Measurements from ENCODE around the gene LAGE3. TPM values are rescaled to one million over a fixed set of nuclear protein-coding genes. Genes with fewer than 3 reads are reported as not detected.

LAGE3 gene
- total and polyA plus RNA-seq, 5 experiments from 2014 or later: 18.6 to 81.8 (median 62.6) TPM

DNA sequence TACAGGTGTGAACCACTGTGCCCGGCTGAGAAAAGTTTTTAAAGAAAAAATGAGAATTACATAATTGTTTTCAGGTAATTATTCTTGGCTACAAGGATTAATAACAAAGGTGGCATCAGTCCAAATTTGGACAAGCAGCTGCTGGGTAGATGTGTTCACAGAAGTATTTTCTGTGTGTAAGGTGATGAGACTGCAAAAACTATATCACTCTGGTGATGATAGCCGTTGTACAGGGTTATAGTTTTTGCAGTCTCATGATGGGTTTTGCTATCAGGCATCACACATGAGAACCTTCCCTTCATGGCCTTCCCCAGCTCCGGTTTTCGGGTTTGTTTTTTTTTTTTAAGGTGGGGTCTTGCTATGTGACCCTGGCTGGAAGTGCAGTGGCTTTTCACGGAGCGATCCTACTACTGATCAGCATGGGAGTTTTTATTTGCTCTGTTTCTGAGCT, 16.4 kb upstream of the LAGE3 start:
- POLR2A ChIA-PET: interaction anchor here (1.3 kb wide), 1 partner anchor 97 kb away, joined by 5 read pairs; the partner anchor contains the start of gene RPL10
- Mint-ChIP-seq H3K4me3 (no peak overlapping the region), H3K9me3 (no peaks in the 10 kb centered on the region), H3K4me1 (peaks cover 0 to 7% (median 0%) of the 10 kb centered on the region in 4 donors), H3K27me3 (no peaks in the 10 kb centered on the region), H3K36me3 (no peaks in the 10 kb centered on the region), H3K27ac (no peak overlapping the region)
- ATAC-seq: no peak
- no peak for DNase-seq

DNA sequence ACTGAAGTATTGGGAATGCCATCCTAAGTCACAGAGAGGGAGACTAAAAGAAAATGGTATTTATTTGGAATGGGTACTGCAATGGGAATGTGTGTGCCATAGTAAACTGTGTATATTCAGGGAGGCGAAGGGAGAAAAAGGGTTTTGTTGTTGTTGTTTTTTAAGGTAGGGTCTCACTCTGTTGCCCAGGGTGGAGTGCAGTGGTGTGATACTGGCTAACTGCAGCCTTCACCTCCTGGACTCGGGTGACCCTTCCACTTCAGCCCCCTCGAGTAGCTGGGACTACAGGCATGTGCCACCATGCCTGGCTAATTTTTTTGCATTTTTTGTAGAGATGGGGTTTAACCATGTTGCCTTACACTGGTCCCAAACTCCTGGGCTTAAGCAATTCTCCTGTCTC, 15.6 kb upstream of the LAGE3 start:
- no peak overlapping the region for H3K4me3 Mint-ChIP-seq
- no peaks in the 10 kb centered on the region for H3K27me3 Mint-ChIP-seq
- DNase-seq: no peak
- no peaks in the 10 kb centered on the region for H3K9me3 Mint-ChIP-seq
- ATAC-seq: no peak
- POLR2A ChIA-PET: interaction anchor here (1.3 kb wide), 1 partner anchor 96 kb away, joined by 5 read pairs; the partner anchor contains the start of gene RPL10
- no peaks in the 10 kb centered on the region for H3K36me3 Mint-ChIP-seq
- H3K4me1 Mint-ChIP-seq: peaks cover under 1 to 7% (median 2%) of the 10 kb centered on the region in 4 donors
- H3K27ac Mint-ChIP-seq: no peak overlapping the region

DNA sequence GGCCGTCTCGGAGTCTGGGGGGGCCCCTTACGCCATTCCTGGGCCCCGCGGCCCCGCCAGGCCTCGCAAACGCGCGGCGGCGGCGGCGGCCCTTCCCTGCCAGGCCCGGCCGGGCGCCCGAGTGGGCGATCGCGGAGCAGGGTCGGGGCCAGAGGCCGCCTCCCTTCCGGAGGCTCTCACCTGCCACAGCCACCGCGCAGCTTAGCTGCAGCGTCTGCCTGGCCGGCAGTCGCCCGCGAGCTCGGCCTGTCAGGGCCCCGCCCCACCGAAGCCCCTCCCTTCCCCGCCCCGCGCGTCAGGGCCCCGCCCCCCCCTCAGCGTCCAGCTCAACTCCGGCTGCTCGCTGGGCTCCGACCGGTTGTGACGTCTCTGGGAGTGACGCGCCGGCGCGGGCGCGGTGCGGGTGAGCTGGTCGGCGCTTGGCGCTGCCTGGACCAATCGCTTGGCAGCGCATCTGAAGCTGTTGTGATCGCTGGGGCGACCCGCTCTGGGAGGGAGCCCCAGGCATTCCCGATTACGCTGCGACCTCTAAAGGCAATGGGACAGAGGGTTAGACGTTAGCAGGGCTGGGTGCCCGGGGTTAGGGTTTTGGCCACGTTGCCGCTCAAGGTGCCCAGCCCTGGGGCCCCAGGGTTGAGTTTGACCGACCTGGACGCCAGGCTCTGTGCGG, 11.5 kb upstream of the LAGE3 start, which contains the start of gene SLC10A3:
Gene SLC10A3, minus strand, starts transcription at position 216 of the 670 bp plus-strand sequence. CDS start 1,689 bp downstream, outside the sequence.
- Mint-ChIP-seq H3K4me1 (peaks cover 4 to 30% (median 20%) of the 10 kb centered on the region in 4 donors), H3K9me3 (no peaks in the 10 kb centered on the region), H3K27ac (peak within 1 kb of the TSS; percentile 73 to 96 (median 94)), H3K27me3 (no peaks in the 10 kb centered on the region), H3K36me3 (peaks cover 0 to 8% (median 0%) of the 10 kb centered on the region in 3 donors), H3K4me3 (peak within 1 kb of the TSS; percentile 83 to 93 (median 87))
- peak; percentile 80 to 83 for ATAC-seq
- POLR2A ChIA-PET: interaction anchor here (0.6 to 9.4 kb wide), 24 partner anchors 9 to 519 kb away, joined by 3 to 102 read pairs (median 6); partner anchors contain the start of genes ATP6AP1, EMD, FAM3A and G6PD
- DNase-seq: peak; percentile 72 to 93 (median 81)

DNA sequence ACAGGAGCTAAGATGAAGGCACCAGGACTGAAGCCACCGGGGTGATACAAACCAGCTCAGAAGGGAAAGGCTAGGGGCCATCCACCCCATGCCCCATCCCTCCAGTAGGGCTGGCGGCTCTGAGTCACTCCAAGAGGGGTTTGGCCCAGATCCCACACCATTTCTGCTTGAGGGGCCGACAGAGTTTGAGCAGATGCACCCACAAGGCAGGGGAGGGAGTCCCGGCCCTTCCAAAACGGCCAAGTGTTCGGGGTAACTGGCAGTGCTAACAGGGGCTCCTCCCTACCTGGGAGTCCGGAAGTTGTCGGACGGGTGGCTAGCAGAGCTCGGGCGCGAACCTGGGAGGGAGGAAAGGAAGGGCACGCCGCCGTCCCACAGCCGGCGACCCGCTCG, 10.9 kb upstream of the LAGE3 start:
- Mint-ChIP-seq H3K4me3 (peak overlapping the region; percentile 82 to 91 (median 86)), H3K4me1 (peaks cover 4 to 34% (median 20%) of the 10 kb centered on the region in 4 donors), H3K9me3 (no peaks in the 10 kb centered on the region), H3K27ac (peak overlapping the region; percentile 73 to 95 (median 90)), H3K27me3 (no peaks in the 10 kb centered on the region), H3K36me3 (peaks cover 0 to 8% (median 0%) of the 10 kb centered on the region in 3 donors)
- peak in 1 of 10 donors; percentile 18 for DNase-seq
- POLR2A ChIA-PET: interaction anchor here (0.6 to 9.4 kb wide), 23 partner anchors 10 to 518 kb away, joined by 3 to 102 read pairs (median 5); partner anchors contain the start of genes ATP6AP1, EMD, FAM3A and G6PD
- ATAC-seq: peak; percentile 11 to 22

DNA sequence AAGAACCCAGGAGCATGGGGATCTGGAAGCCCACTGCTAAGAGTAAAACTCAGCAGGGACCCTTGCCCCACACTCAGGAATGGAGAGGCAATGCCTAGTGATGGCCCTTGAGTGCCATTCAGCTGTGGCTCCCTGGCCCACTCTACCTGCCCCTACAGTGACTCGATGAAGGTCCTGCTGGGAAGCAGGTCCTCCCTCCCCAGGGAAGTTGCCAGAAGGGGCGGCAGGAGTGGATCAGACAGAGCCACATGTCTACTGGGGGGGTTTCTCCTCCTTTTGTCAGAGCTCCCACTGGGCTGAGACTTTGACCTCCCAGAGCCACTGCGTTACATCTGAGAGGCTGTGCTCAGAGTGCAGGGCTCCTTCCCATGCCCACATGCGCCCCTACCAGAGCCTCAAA, 10.1 kb upstream of the LAGE3 start:
- Mint-ChIP-seq H3K9me3 (no peaks in the 10 kb centered on the region), H3K27ac (peak overlapping the region; percentile 73 to 95 (median 90)), H3K27me3 (no peaks in the 10 kb centered on the region), H3K4me3 (peak overlapping the region; percentile 82 to 91 (median 86)), H3K36me3 (peaks cover 0 to 8% (median 0%) of the 10 kb centered on the region in 3 donors), H3K4me1 (peaks cover 4 to 39% (median 23%) of the 10 kb centered on the region in 4 donors)
- no peak for ATAC-seq
- POLR2A ChIA-PET: interaction anchor here (0.9 to 9.4 kb wide), 8 partner anchors 9 to 517 kb away, joined by 3 to 102 read pairs (median 14); partner anchors contain the start of genes FAM3A, HCFC1, RPL10 and TMEM187
- DNase-seq: no peak

DNA sequence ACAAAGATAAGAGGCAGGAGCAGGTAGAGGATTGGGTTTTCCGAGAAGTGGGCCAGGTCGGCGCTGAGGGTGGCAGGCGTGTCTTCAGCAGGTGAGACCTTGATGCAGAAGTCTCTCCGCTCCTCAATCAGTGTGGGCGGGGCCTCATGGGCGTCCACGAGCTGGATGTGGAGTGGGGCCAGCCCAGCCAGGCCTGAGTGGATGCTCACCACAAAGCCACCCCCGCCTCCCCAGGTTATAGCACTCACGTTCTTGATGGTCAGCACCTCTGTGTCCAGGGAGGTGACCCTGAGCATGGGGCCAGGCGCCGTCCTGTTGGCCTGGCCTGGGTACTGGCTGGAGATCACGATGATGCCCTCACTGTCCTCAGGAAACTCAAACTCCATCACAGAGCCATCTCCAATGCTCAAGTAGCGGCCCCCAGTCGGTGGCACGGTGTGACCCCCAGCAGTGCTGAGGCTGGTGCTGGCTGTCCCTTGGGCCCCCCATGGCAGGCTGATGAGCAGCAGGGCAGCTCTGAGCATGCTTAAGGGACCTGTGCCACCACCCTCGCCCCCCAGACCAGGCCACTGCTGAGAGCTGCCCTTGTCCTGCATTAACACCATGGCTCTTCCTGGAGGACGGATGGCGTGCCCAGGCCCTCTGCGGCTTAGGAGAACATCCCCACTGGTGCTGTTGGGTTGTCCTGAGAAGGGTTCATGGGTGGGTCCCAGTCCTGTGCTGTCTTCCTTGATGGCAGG, 9.4 kb upstream of the LAGE3 start:
- ATAC-seq: no peak
- Mint-ChIP-seq H3K4me3 (peak overlapping the region in 7 of 10 donors; percentile 41 to 90 (median 79)), H3K27ac (peak overlapping the region in 5 of 10 donors; percentile 61 to 89 (median 72)), H3K36me3 (peaks cover 0 to 8% (median 0%) of the 10 kb centered on the region in 3 donors), H3K4me1 (peaks cover 4 to 43% (median 25%) of the 10 kb centered on the region in 4 donors), H3K9me3 (no peaks in the 10 kb centered on the region), H3K27me3 (no peaks in the 10 kb centered on the region)
- DNase-seq: no peak
- POLR2A ChIA-PET: interaction anchor here (1.4 to 9.4 kb wide), 7 partner anchors 9 to 517 kb away, joined by 3 to 102 read pairs (median 11); partner anchors contain the start of genes FAM3A, HCFC1, PLXNA3 and RPL10

DNA sequence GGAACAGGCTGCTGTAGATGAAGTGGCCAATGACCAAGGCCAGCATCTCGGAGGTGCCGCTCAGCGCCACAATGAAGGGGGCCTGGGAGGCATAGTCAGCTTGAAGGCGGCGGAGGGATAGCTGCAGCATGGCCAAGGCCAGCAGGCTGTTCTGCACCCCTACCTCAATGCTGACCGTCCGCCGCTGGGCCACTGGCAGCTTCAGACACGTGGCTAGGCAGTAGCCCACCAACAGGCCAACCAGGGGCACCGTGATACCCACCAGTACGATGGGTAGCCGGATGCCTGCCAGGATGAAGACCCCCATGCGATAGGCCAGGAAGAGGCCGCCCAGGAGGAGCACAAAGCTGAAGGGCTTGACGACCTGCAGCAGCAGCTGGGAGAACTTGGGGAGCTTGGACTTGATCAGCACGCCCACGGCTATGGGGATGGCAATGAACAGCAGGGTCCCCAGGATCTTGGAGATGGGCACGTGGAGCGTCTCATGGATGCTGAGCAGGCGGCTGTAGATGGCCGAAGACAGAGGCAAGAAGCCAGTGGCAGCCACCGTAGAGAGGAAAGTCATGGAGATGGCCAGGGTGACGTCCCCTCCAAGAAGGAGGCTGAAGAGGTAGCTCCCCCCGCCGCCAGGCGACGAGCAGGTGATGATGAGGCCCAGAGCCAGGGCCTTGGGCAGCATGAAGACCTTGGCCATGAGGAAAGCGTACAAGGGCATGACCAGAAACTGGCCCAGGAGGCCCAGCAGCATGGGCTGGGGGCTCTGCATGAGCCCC, 8.6 kb upstream of the LAGE3 start:
- H3K4me1 Mint-ChIP-seq: peaks cover 4 to 47% (median 27%) of the 10 kb centered on the region in 4 donors
- peak overlapping the region in 7 of 10 donors; percentile 5 to 90 (median 80) for H3K27ac Mint-ChIP-seq
- ATAC-seq: no peak
- peak overlapping the region in 9 of 10 donors; percentile 37 to 89 (median 76) for H3K4me3 Mint-ChIP-seq
- DNase-seq: no peak
- POLR2A ChIA-PET: interaction anchor here (0.5 to 9.4 kb wide), 16 partner anchors 11 to 668 kb away, joined by 3 to 102 read pairs (median 5); partner anchors contain the start of genes FAM3A, FAM50A, PLXNA3 and RPL10
- peaks cover 0 to 8% (median 0%) of the 10 kb centered on the region in 3 donors for H3K36me3 Mint-ChIP-seq
- H3K27me3 Mint-ChIP-seq: no peaks in the 10 kb centered on the region
- H3K9me3 Mint-ChIP-seq: no peaks in the 10 kb centered on the region

DNA sequence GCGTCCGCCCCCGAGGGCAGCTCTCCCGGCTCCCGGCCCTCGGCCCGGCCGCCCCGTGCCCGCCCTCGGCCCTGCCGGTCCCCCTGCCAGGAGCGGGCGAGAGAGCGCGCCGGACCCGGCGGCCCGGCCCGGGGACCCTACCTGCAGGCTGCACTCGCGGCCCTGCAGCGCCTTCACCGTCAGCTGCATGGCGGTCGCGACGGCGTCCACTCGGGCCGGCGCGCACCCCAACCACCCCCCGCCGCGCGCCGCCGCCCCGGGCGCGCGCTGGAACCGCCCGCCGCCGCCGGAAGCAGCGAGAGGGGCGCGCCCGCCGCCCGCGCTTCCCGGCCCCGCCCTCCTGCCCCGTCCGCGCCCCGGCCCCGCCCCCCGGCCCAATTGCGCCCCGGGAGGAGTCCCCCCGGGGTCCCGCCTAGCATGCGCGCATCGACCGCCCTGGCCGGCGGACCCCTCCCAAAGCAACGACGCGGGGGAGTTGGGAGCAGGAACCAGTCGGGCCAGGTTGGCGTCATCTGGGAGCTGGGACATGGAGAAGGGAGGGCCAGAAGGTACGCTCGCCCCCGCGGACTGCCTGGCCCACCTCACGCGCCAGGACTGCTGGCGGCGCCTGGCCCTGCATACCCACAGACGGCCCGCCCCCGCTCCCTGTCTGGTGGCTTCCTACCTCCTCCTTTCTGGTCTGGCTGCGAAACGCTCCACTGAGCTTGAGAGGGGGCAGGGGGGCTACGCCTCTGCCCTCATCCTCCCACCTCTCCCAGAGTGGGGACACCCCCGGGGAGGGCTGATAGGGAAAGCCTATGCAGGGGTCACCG, 7.5 kb upstream of the LAGE3 start, which contains the start of gene UBL4A:
Gene UBL4A, minus strand, starts transcription at position 220 of the 812 bp plus-strand sequence. Its CDS starts 31 bp downstream, at position 189.
- H3K36me3 Mint-ChIP-seq: peaks cover 0 to 8% (median 0%) of the 10 kb centered on the region in 3 donors
- peak; percentile 13 to 21 for ATAC-seq
- H3K27me3 Mint-ChIP-seq: no peaks in the 10 kb centered on the region

DNA sequence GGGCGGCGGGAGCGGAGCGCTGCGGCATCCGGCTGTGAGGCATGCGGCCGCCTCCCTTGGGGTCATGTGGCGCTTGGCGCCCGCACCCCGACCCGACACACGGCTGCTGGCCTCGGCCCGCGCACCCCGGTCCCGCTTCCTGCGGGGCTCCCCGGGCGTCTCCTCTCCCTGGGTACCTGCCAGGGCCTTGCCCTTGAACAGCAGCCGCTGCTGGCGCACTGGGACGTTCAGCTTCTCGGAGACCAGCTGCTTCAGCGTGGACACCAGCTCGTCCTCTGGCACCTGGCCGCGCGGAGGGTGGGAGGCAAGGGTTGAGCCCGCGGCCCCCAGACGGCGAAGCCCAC, 6.9 kb upstream of the LAGE3 start:
- DNase-seq (peak in 8 of 10 donors; percentile 2 to 39 (median 26)), ATAC-seq (peak; percentile 9 to 10)
- no peaks in the 10 kb centered on the region for H3K27me3 Mint-ChIP-seq
- H3K27ac Mint-ChIP-seq: no peak overlapping the region
- H3K36me3 Mint-ChIP-seq: peaks cover 0 to 8% (median 0%) of the 10 kb centered on the region in 3 donors
- no peaks in the 10 kb centered on the region for H3K9me3 Mint-ChIP-seq
- peaks cover 4 to 49% (median 29%) of the 10 kb centered on the region in 4 donors for H3K4me1 Mint-ChIP-seq
- POLR2A ChIA-PET: interaction anchor here (0.6 to 9.4 kb wide), 17 partner anchors 9 to 560 kb away, joined by 3 to 102 read pairs (median 6); partner anchors contain the start of genes ARHGAP4, FAM3A, FAM50A and PLXNA3
- peak overlapping the region in 6 of 10 donors; percentile 24 to 76 (median 46) for H3K4me3 Mint-ChIP-seq

More for the DNA sequence above, 7.5 kb upstream of the LAGE3 start, which contains the start of gene UBL4A:
- H3K4me3 Mint-ChIP-seq: peak within 1 kb of the TSS; percentile 74 to 89 (median 76)
- peaks cover 4 to 52% (median 28%) of the 10 kb centered on the region in 4 donors for H3K4me1 Mint-ChIP-seq
- H3K9me3 Mint-ChIP-seq: no peaks in the 10 kb centered on the region
- POLR2A ChIA-PET: interaction anchor here (0.5 to 9.4 kb wide), 23 partner anchors 10 to 561 kb away, joined by 3 to 102 read pairs (median 5); partner anchors contain the start of genes ARHGAP4, FAM3A, FAM50A and PLXNA3
- H3K27ac Mint-ChIP-seq: peak within 1 kb of the TSS; percentile 43 to 90 (median 86)
- peak in 8 of 10 donors; percentile 27 to 57 (median 44) for DNase-seq

DNA sequence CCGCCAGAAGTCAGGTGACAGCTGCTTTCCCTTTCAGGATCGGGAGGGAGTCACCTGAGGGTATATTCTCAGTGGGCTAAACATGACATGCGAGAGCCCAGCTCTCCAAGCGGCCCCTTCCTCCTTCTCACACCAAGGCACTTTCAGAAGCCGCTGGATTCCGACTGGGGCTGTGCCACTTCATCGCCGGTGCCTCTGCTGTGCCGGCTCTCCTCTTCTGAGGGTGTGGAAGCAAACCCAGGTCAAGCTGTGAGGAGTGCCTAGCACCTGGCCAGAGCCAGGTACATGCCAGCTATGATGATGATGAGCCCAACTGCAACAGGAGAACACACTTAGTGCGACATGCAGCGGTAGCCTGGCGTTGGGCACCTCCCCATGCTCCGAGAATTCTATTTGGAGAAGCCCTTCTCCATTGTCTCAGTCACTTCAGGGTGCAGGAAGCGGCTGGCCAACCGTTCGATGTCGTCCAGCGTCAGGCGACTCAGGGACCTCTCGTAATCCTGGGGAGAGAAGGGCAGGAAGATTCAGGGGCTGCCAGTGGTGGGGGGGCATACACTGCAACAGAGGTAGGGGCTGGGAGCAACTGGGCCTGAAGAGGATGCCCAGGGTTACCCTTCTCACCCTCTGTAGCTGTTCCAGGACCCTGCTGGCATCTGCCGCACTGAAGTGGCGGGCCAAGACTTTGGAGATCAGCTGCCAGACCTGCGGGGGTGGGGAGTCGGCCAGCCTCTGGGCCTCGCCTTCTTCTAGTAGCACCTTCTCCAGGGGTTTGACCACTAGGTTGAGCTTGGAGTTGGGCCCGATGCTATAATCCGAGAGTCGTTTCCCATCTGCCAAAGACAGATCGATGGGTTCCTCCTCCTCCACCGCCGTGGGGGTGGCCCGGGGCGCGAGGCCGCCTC, 6.3 kb upstream of the LAGE3 start:
- Mint-ChIP-seq H3K27me3 (no peaks in the 10 kb centered on the region), H3K9me3 (no peaks in the 10 kb centered on the region), H3K27ac (peak overlapping the region in 6 of 10 donors; percentile 17 to 74 (median 60)), H3K4me1 (peaks cover 4 to 44% (median 29%) of the 10 kb centered on the region in 4 donors), H3K36me3 (peaks cover 0 to 8% (median 0%) of the 10 kb centered on the region in 3 donors), H3K4me3 (peak overlapping the region; percentile 62 to 80 (median 70))
- DNase-seq (no peak), ATAC-seq (no peak)
- POLR2A ChIA-PET: interaction anchor here (0.6 to 9.4 kb wide), 18 partner anchors 8 to 115 kb away, joined by 3 to 102 read pairs (median 6); partner anchors contain the start of genes FAM3A, FAM50A, IKBKG and PLXNA3
